GM08714 (cell line): ENCODE measurements around the gene ONECUT2.

ENCODE experiments used
- H3K4me3 ChIP-seq: fragments of 200-500 bp; sonication (Bioruptor generic); 2 replicates; pipeline ENCODE4 v1.5.1; 2014; ENCODE audit warnings: mild to moderate bottlenecking, low read length, inconsistent platforms
- ZNF274 ChIP-seq: IDR thresholded peaks from 2 replicates; pipeline ENCODE4 v1.6.1; 2012; ENCODE audit warnings: mild to moderate bottlenecking, low read depth, low read length

Gene ONECUT2

DNA sequence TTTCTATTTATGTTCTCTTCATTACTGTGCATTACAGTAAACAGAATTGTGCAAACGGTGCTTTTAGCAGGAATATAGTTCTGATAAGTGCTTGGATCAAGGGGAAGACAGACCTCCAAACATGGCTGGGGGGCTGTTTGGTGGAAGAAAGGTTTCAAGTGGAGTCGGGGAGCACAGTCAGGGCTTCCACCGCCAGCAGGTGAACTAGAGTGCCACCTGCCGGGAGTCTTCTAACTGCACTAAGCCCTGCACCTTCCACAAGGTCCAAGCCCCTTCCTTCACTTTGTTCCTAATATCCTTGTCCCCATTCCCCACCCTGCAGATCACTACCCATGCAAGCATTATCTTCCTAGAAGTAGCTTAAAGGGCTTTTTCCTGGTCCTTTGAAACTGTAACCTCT, 11.1 kb downstream of the ONECUT2 start:
- TF ChIP-seq ZNF274 = no peak
- no peak overlapping the region for H3K4me3 ChIP-seq

DNA sequence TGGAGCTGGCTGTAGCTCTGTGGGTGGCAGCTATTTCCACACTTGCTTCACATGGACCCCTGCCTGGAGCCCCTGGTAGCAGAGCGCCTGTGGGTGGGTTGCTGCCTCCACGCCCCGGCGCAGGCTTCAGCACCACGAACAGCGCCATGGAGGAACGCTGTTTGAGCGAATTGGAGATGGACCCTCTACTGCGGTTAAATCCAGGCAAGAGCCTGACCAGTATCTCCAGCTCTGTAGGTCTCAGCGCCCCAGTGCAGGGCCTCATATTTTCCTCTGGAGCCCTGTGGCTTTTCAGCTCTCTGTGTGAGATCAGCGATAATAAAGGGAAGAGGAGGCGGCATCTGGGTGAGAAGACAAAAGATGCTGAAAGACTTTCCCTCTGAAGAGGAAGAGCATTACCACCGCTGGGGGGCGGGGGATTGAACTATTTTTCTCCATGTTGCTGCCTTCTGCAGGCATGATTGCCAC, 12.0 kb downstream of the ONECUT2 start:
- H3K4me3 ChIP-seq = no peak overlapping the region
- no peak for TF ChIP-seq ZNF274

DNA sequence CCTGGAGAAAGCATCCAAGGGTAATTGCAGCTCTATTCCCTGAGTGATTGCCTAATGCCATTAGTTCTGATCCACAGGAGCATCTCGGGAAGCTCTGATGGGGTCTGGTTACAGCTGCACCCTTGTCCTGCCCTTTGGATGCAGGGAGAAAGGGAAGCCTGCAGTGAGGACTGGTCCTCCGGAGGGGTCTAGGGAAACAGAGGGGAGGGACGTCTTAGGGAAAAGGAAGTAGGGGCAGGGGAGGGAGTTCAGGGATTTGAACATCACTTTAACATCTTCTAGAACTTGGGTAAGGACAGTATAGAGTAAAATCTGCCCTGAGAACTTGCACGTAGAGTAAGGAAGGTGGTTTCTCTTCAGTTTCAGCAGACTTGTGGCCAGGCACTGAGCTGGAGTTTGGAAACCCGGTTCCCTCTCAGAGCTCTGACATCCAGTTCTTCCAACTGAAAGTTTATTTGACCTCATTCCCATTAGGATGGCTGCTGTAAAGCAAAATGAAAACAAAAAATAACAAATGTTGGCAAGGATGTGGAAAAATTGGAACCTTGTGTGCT, 20.5 kb downstream of the ONECUT2 start:
- H3K4me3 ChIP-seq = no peak overlapping the region
- TF ChIP-seq ZNF274 = no peak

DNA sequence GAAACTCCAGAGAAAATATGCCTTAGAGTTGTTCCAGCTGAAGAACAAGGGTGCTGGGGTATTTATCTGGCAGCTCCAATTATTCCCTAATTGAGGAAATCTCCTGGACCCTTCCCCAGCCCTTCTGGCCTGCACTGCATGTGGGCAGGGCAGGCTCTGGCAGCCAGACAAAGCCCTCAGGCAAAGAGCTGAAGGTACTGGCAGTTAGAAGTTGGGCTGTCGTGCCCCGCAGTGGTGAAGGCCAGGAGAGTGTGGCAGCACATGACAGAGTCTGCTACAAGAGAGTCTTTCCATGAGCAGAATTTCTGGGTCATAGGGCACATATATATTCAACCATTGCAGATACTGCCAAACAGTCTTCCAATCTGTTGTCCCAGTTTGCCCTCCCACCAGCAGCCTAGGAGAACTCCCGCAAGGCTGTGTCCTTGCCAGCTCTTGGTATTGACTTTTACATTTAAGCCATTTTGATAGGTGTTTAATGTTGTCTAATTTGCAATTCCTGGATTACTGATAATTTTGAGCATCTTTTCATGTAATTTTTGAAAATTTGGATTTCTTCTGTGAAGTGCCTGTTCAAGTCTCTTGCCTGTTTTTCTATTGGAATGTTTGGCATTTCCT, 26.6 kb downstream of the ONECUT2 start:
- H3K4me3 ChIP-seq = no peak overlapping the region
- TF ChIP-seq ZNF274 = no peak

DNA sequence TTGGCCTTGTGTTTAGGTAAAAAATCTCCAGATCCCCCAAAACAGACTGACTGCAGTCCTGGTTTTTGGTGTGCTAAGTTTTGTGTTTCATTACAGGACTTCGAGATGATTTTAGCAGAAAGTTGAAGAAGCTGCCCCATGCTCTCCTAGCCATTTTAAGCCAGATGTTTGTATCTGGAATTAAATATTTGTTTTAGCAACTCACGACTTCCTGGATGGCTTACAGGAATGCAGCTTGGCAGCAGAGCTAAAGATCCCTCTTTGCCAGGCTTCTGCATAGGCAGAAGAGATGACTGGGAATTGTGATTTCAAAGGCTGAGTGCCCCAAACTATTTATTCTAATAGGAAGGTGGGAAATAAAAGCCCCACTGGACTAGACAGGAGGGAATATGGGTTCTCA, 31.1 kb downstream of the ONECUT2 start:
- no peak for TF ChIP-seq ZNF274
- H3K4me3 ChIP-seq = no peak overlapping the region

DNA sequence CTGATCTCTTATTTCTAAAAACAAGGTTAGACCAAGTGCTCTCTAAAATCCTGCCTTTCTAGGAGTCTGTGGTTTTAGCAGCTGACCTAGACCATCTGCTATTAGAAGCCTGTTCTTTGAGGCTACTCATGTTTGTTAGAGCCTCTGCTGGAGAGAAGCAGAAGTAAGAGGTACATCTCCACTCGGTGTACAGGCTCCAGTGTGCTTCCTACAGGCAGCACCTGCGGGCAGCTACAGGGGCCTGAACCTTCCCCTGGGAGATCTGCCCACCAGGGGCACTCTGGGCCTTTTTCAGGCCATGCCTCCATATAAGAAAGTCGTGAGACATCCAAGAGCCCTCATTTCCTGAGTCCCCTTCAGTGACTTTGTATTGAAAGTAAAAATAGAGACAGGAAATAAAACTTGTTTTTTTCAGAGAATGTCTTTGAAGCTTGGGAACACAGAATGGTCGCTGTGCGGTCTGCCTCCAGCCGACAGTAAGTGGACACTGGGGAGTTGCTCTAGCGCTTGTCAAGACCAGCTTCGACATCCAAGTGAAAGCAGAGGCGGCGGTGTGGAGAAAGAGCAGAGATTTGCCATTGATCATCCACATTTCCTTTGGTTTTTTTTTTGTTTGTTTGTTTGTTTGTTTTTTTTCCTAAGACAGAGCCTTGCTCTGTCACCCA, 31.7 kb downstream of the ONECUT2 start:
- TF ChIP-seq ZNF274 = no peak
- H3K4me3 ChIP-seq = no peak overlapping the region

DNA sequence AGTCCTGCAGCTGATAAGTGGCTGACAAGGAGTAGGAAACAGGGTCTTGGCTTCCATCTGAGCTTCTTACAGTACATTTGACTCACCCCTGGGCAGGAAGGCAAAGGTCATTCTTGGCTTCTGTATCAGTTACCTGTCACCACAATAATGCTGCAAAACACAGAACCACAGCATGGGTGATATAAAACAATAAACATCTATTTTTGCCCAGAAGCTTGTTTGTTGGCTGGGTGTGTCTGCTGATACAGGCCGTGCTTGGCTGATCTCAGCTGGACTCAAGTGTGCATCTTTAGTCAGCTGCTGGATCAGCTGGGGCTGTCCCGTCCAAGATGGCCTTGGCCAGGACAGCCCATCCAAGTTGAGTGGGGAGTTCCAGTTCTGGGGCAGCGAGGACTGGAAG, 34.7 kb downstream of the ONECUT2 start:
- no peak for TF ChIP-seq ZNF274
- no peak overlapping the region for H3K4me3 ChIP-seq

DNA sequence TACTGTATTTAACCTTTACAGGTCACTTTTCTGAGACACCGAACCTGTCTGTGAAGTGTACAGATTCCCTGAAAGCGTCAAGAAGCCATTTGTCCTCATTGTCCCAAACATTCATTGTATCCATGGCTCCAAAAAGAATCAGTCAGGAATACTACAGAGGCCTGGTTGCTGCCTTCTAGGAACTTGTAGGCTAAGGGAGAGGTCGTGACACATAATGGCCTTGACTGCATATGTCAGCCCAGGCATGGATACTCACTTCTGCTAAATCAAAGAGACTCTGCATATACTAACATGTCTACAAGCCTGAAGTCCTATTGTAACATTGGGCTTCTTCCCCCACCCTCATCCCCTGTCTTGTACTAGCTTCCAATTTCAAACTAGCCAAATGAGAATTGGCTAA, 40.2 kb downstream of the ONECUT2 start:
- TF ChIP-seq ZNF274 = no peak
- no peak overlapping the region for H3K4me3 ChIP-seq

DNA sequence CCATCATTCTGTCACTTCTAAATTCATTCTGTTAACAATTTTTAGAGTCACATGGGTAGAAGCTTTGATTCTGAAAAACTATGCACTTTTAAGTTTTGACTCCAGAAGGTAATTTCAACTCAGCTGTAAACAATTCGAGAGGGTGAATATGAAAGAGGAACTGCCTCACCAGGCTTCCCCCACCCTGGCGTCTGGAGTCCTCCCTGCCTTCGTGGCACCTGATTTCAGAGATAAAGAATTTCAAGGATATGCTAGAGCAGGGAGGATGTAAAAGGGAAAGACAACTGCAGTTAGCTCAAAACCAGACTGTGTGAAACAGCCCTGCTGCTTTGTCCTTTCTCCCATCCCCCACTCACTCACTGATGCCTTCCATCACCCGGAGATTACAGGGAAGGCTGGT, 40.7 kb downstream of the ONECUT2 start:
- no peak for TF ChIP-seq ZNF274
- no peak overlapping the region for H3K4me3 ChIP-seq

DNA sequence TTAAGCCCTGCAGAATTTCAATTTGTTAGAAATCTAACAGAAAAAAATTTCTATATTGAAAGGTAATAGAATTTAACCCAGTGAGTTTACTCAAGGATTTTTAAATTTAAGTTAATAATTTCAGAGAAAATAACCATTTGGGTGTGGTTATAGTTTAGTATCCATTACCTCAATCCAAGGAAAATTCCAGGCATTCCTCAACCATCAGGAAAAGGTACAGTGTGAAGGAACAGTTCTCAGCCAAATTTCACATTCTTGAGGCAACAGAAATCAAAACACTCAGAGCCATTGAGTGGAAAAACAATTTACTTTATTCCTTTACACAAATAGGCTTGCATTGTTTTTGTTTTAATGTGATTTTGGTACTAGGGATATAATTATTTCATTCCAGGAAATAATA, 45.6 kb downstream of the ONECUT2 start:
- H3K4me3 ChIP-seq = no peak overlapping the region
- TF ChIP-seq ZNF274 = no peak

DNA sequence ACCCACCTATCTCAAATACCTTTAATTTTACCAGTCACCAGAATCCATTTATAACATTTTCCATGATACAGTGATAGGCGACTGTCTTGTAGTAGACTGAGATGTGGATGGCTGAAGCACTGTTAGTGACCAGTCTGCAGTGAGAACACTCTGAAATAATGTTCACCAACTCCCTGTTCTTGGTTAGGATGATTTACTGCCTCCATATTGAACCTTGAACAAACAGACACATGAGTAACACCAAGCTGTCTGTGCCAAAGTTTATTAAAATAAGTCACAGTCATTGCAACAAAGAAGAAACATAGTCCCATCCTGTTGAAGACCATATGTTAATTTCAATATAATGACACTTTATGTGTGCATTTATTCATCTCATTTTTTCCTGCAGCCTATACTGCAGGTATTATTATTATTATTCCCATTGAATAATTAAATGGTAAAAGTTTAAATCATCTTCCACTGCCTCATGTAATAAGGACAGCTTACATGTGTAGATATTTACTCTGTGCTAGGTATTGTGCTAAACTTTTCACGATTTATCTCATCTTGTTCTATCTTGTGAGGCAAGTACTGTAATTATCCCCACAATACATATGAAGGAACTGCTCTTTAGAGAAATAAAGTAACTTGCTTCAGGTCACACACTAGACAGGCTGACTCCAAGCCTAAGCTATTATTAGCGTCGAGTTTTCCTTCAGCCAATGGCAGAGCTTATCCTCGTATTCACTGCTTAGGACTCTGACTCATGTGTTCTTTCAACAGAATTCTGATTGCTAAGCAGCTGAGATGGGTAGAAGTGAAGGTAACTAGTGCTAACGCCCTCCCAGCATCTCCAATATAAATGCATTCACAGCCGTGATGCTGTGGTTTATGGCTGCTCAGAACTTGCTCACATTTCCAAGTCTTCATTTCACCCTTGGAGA, 62.5 kb downstream of the ONECUT2 start:
- H3K4me3 ChIP-seq = no peak overlapping the region
- no peak for TF ChIP-seq ZNF274

DNA sequence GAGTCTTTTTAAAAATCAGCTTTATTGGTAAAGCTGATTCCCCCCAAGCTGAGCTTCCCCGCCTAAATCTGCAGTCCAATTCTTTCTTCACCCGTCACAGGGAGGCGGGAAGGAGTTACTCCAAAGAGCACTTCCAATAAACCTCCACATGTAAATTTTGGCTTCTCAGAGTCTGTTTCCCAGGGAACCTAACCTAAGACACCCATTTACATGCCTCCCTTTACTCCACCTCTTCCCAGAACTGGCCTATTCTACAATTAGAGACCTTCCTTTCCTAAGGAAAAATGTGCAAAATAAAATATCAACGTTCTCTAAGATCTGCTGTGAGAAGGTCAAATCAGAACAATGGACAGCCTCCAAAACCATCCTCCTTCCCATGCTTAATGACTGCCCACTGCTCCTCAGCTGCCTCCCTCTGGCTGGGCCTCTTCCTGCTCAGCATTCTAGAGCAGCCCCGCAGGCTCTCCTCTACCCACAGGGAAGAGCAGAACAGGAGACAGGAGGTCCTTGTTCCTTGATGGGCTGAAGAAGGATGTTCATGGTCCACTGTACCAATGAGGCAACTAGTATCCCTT, 63.6 kb downstream of the ONECUT2 start:
- no peak for TF ChIP-seq ZNF274
- H3K4me3 ChIP-seq = no peak overlapping the region

DNA sequence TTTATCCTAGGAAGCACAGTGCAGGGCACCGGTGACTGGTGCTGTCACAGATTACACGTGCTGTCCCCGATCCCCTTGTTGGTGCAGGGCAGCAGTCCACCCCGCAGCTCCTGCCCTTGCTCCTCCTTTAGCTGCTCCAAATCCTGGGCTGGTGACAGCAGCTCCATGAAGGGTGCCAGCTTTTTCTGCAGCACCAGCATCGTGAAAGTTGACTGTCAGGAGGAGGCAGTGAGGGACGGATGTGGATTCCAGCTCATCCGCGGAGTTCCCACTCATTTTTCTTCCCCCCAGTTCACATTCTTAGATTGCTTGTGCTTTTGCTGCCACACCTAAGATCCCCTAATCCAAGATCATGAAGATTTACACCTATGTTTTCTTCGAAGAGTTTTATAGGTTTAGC, 67.5 kb downstream of the ONECUT2 start:
- TF ChIP-seq ZNF274 = no peak
- no peak overlapping the region for H3K4me3 ChIP-seq

DNA sequence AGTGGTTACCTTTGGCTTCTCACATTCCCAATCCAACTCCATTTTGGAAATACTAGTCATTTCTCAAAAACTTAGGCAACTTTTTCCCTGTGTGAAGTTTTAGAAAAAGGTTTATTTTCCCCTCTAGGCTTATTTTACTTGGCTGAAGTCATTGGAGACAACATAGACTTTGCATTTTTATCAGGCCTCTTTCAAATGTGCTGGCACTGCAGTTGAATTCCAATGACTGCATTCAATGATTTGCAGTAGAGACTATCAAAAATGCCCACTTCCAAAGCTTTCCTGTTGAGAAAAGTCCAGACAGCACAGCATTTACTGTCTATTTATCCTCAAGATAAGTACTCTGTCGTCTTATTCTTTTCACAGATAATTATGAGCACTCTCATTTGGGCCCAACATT, 70.1 kb downstream of the ONECUT2 start:
- no peak overlapping the region for H3K4me3 ChIP-seq
- no peak for TF ChIP-seq ZNF274
